AG09319 (cell line): Measurements from ENCODE around the gene CTNNA1.

Source experiments
- DNase-seq: peaks from one replicate; pipeline ENCODE4 v3.0.0-alpha.2; 2010; ENCODE audit warnings: low read depth; ENCODE audit errors: extremely low read depth
- TF ChIP-seq, protein P1 (sequence below): IDR thresholded peaks from 2 replicates; pipeline ENCODE4 v1.5.1; 2011; ENCODE audit warnings: low read depth, mild to moderate bottlenecking, inconsistent platforms, low read length, moderate library complexity

CTNNA1 gene

DNA sequence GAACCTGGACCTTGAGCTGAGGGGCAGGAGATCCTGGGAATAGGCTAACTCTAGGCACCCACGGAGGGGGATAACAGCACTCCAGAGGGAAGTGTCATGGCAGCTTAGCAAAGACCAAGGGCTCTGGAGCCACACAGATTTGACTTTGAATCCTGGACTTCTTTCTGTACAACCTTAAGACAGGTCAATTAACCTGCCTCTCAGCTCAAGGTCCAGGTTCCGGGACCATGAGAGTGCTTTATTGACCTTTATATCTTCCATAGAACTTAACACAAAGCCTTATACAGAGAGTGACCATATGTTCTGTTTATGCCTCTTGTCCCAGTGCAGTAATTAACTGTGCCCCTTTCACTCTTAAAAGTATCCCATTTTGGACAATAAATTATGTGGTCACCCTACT lies 212.4 kb downstream of the CTNNA1 start:
- no peak for DNase-seq
- TF ChIP-seq, protein P1, sequence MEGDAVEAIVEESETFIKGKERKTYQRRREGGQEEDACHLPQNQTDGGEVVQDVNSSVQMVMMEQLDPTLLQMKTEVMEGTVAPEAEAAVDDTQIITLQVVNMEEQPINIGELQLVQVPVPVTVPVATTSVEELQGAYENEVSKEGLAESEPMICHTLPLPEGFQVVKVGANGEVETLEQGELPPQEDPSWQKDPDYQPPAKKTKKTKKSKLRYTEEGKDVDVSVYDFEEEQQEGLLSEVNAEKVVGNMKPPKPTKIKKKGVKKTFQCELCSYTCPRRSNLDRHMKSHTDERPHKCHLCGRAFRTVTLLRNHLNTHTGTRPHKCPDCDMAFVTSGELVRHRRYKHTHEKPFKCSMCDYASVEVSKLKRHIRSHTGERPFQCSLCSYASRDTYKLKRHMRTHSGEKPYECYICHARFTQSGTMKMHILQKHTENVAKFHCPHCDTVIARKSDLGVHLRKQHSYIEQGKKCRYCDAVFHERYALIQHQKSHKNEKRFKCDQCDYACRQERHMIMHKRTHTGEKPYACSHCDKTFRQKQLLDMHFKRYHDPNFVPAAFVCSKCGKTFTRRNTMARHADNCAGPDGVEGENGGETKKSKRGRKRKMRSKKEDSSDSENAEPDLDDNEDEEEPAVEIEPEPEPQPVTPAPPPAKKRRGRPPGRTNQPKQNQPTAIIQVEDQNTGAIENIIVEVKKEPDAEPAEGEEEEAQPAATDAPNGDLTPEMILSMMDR = no peak

DNA sequence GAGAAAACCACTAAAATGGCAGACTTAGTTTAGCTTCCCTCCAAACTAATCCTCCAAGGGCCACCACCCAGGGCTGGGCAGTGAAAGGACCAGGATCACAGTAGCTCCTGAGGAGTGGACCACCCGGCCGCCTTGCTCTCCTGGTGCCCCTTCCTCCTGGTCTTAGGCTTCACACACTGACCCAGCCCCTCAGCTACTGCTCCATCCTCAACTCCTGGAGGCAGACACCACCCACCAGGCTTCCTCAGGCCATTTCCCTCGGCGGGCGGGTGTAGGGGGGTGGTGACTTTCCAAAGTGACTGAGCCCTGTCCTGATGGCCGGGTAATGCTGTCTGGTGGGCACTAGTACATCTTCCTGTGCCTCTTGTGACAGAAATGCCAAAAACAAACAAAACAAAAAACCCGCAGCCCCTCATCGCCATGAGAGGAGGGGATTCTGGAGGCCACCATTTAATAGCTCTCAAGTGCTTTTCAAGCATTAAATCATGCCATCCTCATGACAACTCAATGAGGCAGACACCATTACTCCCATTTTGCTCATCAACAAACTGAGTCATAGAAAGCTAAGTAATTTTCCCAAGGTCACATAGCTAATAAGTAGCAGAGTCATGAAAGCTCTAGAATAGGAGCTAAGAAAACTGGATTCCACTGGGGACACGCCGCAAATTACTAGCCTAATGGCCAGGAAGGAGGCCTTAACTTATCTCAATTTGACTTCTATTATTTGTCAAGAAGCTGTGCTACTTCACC lies 213.2 kb downstream of the CTNNA1 start:
- no peak for DNase-seq
- TF ChIP-seq, protein P1 = no peak

DNA sequence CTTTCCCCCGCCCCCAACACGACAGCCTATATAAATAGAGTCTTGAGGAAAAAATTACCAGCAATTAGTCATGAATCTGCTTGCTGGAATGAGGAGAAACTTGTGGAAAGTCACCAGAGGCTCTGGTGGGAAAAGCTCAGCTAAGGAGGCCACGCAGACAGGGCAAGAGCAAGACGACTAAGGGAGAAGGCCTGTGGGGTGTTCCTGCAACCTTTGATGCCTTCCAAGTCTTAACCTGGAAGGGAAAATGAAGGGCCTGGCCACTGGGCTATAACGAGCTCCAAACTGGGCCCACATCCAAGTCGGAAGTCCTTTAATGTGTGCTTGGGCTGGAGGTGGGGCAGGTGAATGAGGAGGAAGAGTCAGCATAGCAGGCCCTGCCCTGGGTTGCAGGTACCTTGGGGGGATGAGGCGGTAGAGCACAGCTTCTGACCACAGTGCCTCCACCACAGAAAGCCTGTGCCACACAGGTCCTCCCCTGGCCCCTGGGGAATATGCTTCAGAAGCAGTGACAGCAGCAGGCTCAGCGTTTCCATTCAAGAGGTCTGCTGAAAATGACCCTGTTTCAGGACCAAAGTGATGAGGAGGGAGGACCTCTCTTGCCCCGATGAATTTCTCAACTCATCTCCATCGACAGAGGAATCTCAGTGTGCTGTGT lies 214.7 kb downstream of the CTNNA1 start:
- TF ChIP-seq, protein P1 = no peak
- no peak for DNase-seq

DNA sequence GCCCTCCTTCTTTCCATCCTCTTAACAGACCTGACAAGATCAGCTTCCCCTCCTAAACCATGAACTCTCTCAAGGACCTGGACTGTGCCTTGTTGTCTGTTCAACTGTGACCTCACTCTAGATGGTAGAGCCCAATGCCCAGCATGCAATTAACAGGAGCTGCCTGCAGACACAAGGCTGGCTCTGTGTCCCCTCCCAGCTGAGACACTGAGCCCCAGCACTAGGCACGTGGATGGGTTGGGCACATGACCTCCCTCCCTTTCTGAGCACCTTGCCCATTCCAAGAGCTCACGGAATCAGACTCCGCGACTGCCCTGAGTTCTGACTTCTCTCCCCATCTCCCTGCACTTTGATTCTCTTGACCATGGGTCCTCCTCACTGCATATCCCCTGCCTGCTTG lies 215.4 kb downstream of the CTNNA1 start:
- DNase-seq = no peak
- TF ChIP-seq, protein P1 = no peak

DNA sequence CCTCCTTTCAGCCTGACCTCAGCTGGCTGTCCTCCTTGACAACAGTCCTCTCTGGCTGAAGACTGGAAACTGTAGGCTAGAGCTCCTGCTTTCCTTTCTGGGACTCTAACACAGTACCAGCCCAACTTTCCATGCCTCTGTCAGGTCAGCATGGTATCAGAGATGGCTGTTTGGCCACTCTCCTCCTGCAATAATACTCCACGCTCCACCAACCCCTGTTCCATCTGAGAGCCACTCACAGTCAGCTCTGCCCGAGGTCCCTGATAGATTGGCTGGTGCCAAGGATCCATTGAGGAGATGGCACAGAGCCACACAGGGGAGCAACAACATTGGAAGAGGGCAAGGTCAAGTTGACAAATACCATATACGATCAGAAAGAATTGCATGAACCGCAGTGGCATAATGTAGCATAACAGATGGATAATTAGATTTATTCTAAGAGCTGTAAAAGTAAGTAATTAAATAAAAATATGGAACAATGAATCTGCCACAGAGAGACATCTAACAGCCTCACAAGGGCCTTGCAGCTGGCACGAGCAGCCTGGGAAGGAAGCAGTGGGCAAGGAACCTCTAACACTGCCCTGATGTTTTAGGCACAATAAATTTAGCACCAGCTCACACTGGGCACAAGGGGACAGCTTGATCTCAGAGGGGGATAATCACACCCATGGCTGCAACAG lies 216.2 kb downstream of the CTNNA1 start:
- TF ChIP-seq, protein P1 = no peak
- DNase-seq = no peak

DNA sequence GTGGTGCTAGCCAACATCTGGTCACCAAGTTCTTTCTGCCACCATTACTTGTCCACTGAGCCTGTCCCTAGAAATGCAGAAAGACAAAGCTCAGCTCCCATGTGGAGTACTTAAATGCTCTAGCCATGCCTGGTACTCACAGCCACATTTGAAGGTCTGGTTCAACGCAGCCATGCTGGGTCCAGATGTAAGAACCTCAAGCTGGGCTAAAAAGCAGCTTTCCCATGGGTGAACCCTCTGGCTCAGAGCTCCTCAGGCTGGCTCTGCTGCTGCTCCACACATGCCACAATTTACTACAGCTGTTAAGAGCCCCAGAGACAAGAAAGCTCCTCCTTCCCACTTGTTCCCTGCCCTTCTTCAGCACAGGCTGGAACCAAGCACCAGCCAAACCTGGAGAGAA lies 219.0 kb downstream of the CTNNA1 start:
- TF ChIP-seq, protein P1 = no peak
- DNase-seq = no peak

DNA sequence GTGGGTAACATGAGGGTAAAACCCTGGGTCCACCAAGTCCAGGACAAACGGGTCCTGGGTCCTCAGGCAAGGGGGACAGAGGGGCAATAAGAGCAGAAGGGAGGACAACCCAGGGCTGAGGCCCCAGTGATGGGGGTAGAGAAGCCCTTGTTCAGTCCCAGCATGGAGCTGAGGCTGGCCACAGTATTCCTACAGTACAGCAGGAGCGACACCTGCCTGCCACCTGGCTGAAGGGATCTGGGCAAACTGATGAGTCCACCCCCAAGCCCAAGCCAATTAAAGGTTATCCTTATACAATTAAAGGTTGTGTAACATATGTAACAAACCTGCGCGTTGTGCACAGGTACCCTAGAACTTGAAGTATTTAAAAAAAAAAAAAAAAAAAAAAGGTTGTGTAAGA lies 219.6 kb downstream of the CTNNA1 start:
- no peak for DNase-seq
- TF ChIP-seq, protein P1 = no peak
